GM12878 (cell line): ENCODE results near the gene CNDP1. TPM values are rescaled to one million over a fixed set of nuclear protein-coding genes. Genes with fewer than 3 reads are reported as not detected.

Experiments
- ATAC-seq: fragments of 200-7000 bp; cut with Tn5 transposase; 3 replicates; pipeline ENCODE4 v1.9.1; 2020; ENCODE audit warnings: mild to moderate bottlenecking, moderate library complexity
- BruUV-seq: library from RNA; stranded (reverse); fragments of 400-500 nt; replicated peaks from 2 replicates; lab custom pipeline; 2021; lab: Mats Ljungman, UMichigan
- CTCF ChIA-PET: fragments of 300-600 bp; sonication (Branson Sonifier 250); formaldehyde crosslinking; extraction: SDS; loops from one replicate; lab custom pipeline; 2021; ENCODE audit warnings: inconsistent platforms; lab: Yijun Ruan, JAX
- POLR2A ChIA-PET: fragments of 350-600 bp; formaldehyde crosslinking; extraction: SDS; loops from one replicate; lab custom pipeline; 2021; ENCODE audit warnings: inconsistent platforms; lab: Charles Lee
- RAD21 ChIA-PET: fragments of 300-600 bp; sonication (Branson Sonifier 250); formaldehyde crosslinking; loops from one replicate; lab custom pipeline; 2023; ENCODE audit warnings: antibody characterized with exemption; ENCODE audit not compliant: unreplicated experiment; lab: Charles Lee
- SMC1A ChIA-PET: fragments of 300-600 bp; sonication (Branson Sonifier 250); formaldehyde crosslinking; loops from one replicate; lab custom pipeline; 2023; ENCODE audit not compliant: unreplicated experiment, uncharacterized antibody; lab: Charles Lee
- DNase-seq: peaks from one replicate; pipeline ENCODE4 v3.0.0-alpha.2; 2011; ENCODE audit warnings: low read depth, low spot score
- FAIRE-seq: peaks from 3 replicates; lab custom pipeline; 2011; peaks lifted over from hg19 to GRCh38; lab: Jason Lieb, UNC
- H2AFZ ChIP-seq: 2 replicates; pipeline ENCODE4 v1.6.0; 2011; ENCODE audit warnings: low read depth, low read length, control low read depth; ENCODE audit not compliant: control insufficient read depth
- H3K27ac ChIP-seq: 2 replicates; pipeline ENCODE4 v1.5.1; 2011; ENCODE audit warnings: control low read depth; ENCODE audit not compliant: control insufficient read depth, insufficient read depth
- H3K27me3 ChIP-seq, 2 experiments: replicated peaks in 1 of 2; 2 replicates each; pipeline versions ENCODE4 v1.6.0 to v1.6.1; 2011; ENCODE audit warnings: low read length in 1 of 2; ENCODE audit not compliant: control insufficient read depth in 2 of 2, insufficient read depth in 2 of 2
- H3K36me3 ChIP-seq, 2 experiments: 2 replicates each; pipeline ENCODE4 v1.5.1; 2011; ENCODE audit warnings: low read length in 1 of 2; ENCODE audit not compliant: control insufficient read depth in 2 of 2, insufficient read depth in 2 of 2
- H3K4me1 ChIP-seq: 2 replicates; pipeline ENCODE4 v1.6.1; 2011; ENCODE audit warnings: mild to moderate bottlenecking, low read length, moderate library complexity, mixed read lengths; ENCODE audit not compliant: control insufficient read depth, insufficient read depth
- H3K4me2 ChIP-seq: 2 replicates; pipeline ENCODE4 v1.6.0; 2011; ENCODE audit warnings: control low read depth; ENCODE audit not compliant: control insufficient read depth, insufficient read depth
- H3K4me3 ChIP-seq: fragments of 200-600 bp; sonication (generic); 2 replicates; pipeline ENCODE4 v1.5.1; 2016
- H3K79me2 ChIP-seq: 2 replicates; pipeline ENCODE4 v1.6.0; 2011; ENCODE audit warnings: low read length; ENCODE audit not compliant: control insufficient read depth, insufficient read depth
- H3K9ac ChIP-seq: 2 replicates; pipeline ENCODE4 v1.8.0; 2011; ENCODE audit warnings: low read length, control low read depth, mixed read lengths; ENCODE audit not compliant: control insufficient read depth, insufficient read depth
- H3K9me3 ChIP-seq: replicated peaks from 3 replicates; pipeline ENCODE4 v1.5.1; 2011; ENCODE audit warnings: mild to moderate bottlenecking, low read length; ENCODE audit not compliant: control insufficient read depth, insufficient read depth
- H4K20me1 ChIP-seq: 2 replicates; pipeline ENCODE4 v1.6.0; 2011; ENCODE audit not compliant: control insufficient read depth, insufficient read depth
- BCL11A ChIP-seq: IDR thresholded peaks from 2 replicates; pipeline ENCODE4 v1.6.1; 2011; ENCODE audit warnings: low read depth, low read length
- GATAD2B ChIP-seq: fragments of 450-650 bp; conservative IDR thresholded peaks from 2 replicates; pipeline ENCODE4 v1.6.1; 2017; ENCODE audit warnings: low read depth, mild to moderate bottlenecking, moderate library complexity
- IRF4 ChIP-seq: IDR thresholded peaks from 2 replicates; pipeline ENCODE4 v1.6.1; 2011; ENCODE audit warnings: low read depth, low read length
- MXI1 ChIP-seq: fragments of 150-350 bp; IDR thresholded peaks from 2 replicates; pipeline ENCODE4 v1.6.1; 2011; ENCODE audit warnings: low read depth, mild to moderate bottlenecking, inconsistent platforms, low read length, improper control_type of control experiment
- NFYB ChIP-seq: IDR thresholded peaks from 2 replicates; pipeline ENCODE4 v1.6.1; 2011; ENCODE audit warnings: low read depth, mild to moderate bottlenecking, low read length, improper control_type of control experiment, moderate library complexity; ENCODE audit not compliant: insufficient read depth
- PAX5 ChIP-seq: IDR thresholded peaks from 2 replicates; pipeline ENCODE4 v1.6.1; 2011; ENCODE audit warnings: low read depth, low read length, borderline replicate concordance
- SMC3 ChIP-seq: IDR thresholded peaks from 2 replicates; pipeline ENCODE4 v1.6.1; 2011; ENCODE audit warnings: low read length, improper control_type of control experiment, borderline replicate concordance
- TAF1 ChIP-seq: IDR thresholded peaks from 2 replicates; pipeline ENCODE4 v1.6.1; 2011; ENCODE audit warnings: mild to moderate bottlenecking, low read depth, low read length, borderline replicate concordance
- TARDBP ChIP-seq: IDR thresholded peaks from 2 replicates; pipeline ENCODE4 v1.6.1; 2016; ENCODE audit warnings: borderline replicate concordance
- ZNF217 ChIP-seq: fragments of 450-650 bp; IDR thresholded peaks from 2 replicates; pipeline ENCODE4 v1.6.1; 2017; ENCODE audit warnings: antibody characterized with exemption, mild to moderate bottlenecking
- WGBS: methylation state at CpG from one replicate; pipeline ENCODE4 v1.1.6; 2016; ENCODE audit warnings: low lambda C conversion rate; ENCODE audit not compliant: insufficient replicate concordance, insufficient coverage; ENCODE audit errors: missing lambda C conversion rate; 5-methylcytosine and 5-hydroxymethylcytosine counted together
- in situ Hi-C: fragments of 300-500 bp; cut with MboI; formaldehyde crosslinking; loops from 9 replicates; pipeline ENCODE4 v1.14.3; 2018; ENCODE audit warnings: mixed read lengths
- intact Hi-C: fragments of 100-400 bp; cut with micrococcal nuclease; formaldehyde crosslinking; loops from one replicate; pipeline ENCODE4 v1.14.2; 2022; ENCODE audit not compliant: unreplicated experiment
- polyA plus RNA-seq, 11 experiments: library from polyadenylated mRNA; depleted of rRNA in 4 of 11; unstranded in 6 of 11; stranded (reverse) in 5 of 11; fragments of >200 nt; fragmentation: Nextera tagmentation in 4 of 11; fragmentation: Illumina TruSeq in 1 of 11; extraction: Ambion mirVana in 4 of 11; extraction: Trizol in 1 of 11; gene quantifications; 1 replicate in 1 of 11; 2 replicates in 10 of 11; pipeline versions ENCODE4 v1.2.1 to v1.2.3, GENCODE V29; 2011 to 2016; ENCODE audit warnings: inconsistent platforms in 2 of 11, missing spikeins in 2 of 11, low read depth in 1 of 11
- total RNA-seq, 4 experiments: library from RNA; depleted of rRNA in 3 of 4; stranded (reverse); fragments of >200 nt in 3 of 4; fragmentation: Illumina TruSeq in 1 of 4; extraction: Trizol in 1 of 4; gene quantifications; 2 replicates each; pipeline versions ENCODE4 v1.2.1 to v1.2.3, GENCODE V29; 2013 to 2021

The CNDP1 gene
- total and polyA plus RNA-seq, 10 of the 15 experiments (the other 5 are each of a cell fraction or from before 2014, with no cell fraction given) = 0.04 to 0.05 TPM; not detected in 8

DNA sequence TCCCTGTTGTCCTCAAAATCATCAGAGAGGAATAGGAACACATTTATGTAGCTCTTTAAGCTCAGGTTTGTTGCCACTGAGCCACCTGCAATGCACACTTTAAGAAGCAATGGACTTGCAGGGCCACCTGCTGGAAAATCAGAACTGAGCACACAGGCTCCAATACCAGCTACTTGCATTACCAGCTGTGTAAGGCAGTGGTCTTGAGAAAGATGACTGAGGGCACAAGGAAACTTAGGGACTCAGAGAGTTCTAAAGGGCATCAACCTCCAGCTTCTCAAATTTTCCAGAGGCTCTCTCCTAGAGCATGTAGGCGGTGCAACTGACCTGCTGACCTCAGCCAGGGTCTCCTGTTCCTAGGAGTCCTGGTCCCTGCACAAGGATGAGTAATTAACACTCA, 40.6 kb upstream of the CNDP1 start (continued):
- no peak for TF ChIP-seq ZNF217
- TF ChIP-seq GATAD2B = no peak
- peak; percentile 76; the same call in 1 of the 2 replicates for TF ChIP-seq SMC3

GRCh38 chr18:74494514-74494913, 39.8 kb upstream of the CNDP1 start:
- ATAC-seq = no peak
- CTCF ChIA-PET = interaction anchor here (0.7 to 5.9 kb wide), 5 partner anchors 10 to 285 kb away, joined by 3 to 92 read pairs (median 9); no protein-coding TSS in a partner anchor
- Histone ChIP-seq H3K36me3 (no peaks in the 10 kb centered on the region), H3K4me3 (no peak overlapping the region), H4K20me1 (no peaks in the 10 kb centered on the region), H3K27me3 (no peaks in the 10 kb centered on the region), H3K79me2 (peaks cover 34% of the 10 kb centered on the region), H3K9me3 (no peaks in the 10 kb centered on the region), H3K27ac (no peak overlapping the region), H3K4me1 (peaks cover 18% of the 10 kb centered on the region), H2AFZ (no peak overlapping the region), H3K4me2 (no peak overlapping the region), H3K9ac (no peak overlapping the region)
- SMC1A ChIA-PET = interaction anchor here (1.9 kb wide), 1 partner anchor 57 kb away, joined by 9 read pairs; no protein-coding TSS in a partner anchor
- in situ Hi-C loops = no loop called here
- TF ChIP-seq BCL11A (no peak), TARDBP (no peak), IRF4 (no peak), PAX5 (no peak), MXI1 (no peak), NFYB (no peak), TAF1 (no peak)
- POLR2A ChIA-PET = interaction anchor here (0.8 to 1.6 kb wide), 2 partner anchors 101 to 120 kb away, joined by 3 read pairs; no protein-coding TSS in a partner anchor
- RAD21 ChIA-PET = no interaction called here
- no peak for FAIRE-seq
- WGBS = 0% methylated on average over 1 of the region's 1 CpG
- intact Hi-C loops = loop anchor here (10.0 kb wide), 1 partner anchor 2000 kb away; the partner anchor contains the start of gene ZNF516
- no TSS peak for BruUV-seq
- DNase-seq = no peak
